ENCODE data around the gene ALAS1. TPM values are rescaled to one million over a fixed set of nuclear protein-coding genes. Genes with fewer than 3 reads are reported as not detected.

The ALAS1 gene
- total RNA-seq, 1 donor: 20.4 TPM

GRCh38 chr3:52253314-52254304 is 55.6 kb downstream of the ALAS1 start:
- H3K27me3 ChIP-seq (ENCODE audit: insufficient read depth, low read length): no peaks in the 10 kb centered on the region
- peaks cover 59% of the 10 kb centered on the region for H3K4me1 ChIP-seq (ENCODE audit: insufficient read depth, low read length)
- no peak overlapping the region for H3K4me3 ChIP-seq (ENCODE audit: low read length)
- no peaks in the 10 kb centered on the region for H3K9me3 ChIP-seq (ENCODE audit: low read depth, low read length)

GRCh38 chr3:52254608-52255007 is 56.6 kb downstream of the ALAS1 start:
- no peak overlapping the region for H3K4me3 ChIP-seq (ENCODE audit: low read length)
- no peaks in the 10 kb centered on the region for H3K9me3 ChIP-seq (ENCODE audit: low read depth, low read length)
- H3K27me3 ChIP-seq (ENCODE audit: insufficient read depth, low read length): no peaks in the 10 kb centered on the region
- H3K4me1 ChIP-seq (ENCODE audit: insufficient read depth, low read length): peaks cover 59% of the 10 kb centered on the region

- no peak overlapping the region for H3K4me3 ChIP-seq (ENCODE audit: low read length)
- H3K27me3 ChIP-seq (ENCODE audit: insufficient read depth, low read length): no peaks in the 10 kb centered on the region
- H3K4me1 ChIP-seq (ENCODE audit: insufficient read depth, low read length): peaks cover 63% of the 10 kb centered on the region
- H3K9me3 ChIP-seq (ENCODE audit: low read depth, low read length): no peaks in the 10 kb centered on the region
Observed at GRCh38 chr3:52256159-52256558, 58.2 kb downstream of the ALAS1 start.

- Histone ChIP-seq H3K4me3 (ENCODE audit: low read length) (no peak overlapping the region), H3K27me3 (ENCODE audit: insufficient read depth, low read length) (no peaks in the 10 kb centered on the region), H3K9me3 (ENCODE audit: low read depth, low read length) (no peaks in the 10 kb centered on the region), H3K4me1 (ENCODE audit: insufficient read depth, low read length) (peaks cover 61% of the 10 kb centered on the region)
Observed at GRCh38 chr3:52256622-52257021, 58.7 kb downstream of the ALAS1 start.

GRCh38 chr3:52257911-52258310 is 60.0 kb downstream of the ALAS1 start:
- H3K27me3 ChIP-seq (ENCODE audit: insufficient read depth, low read length): no peaks in the 10 kb centered on the region
- peaks cover 58% of the 10 kb centered on the region for H3K4me1 ChIP-seq (ENCODE audit: insufficient read depth, low read length)

GRCh38 chr3:52259035-52259434 is 61.1 kb downstream of the ALAS1 start:
- H3K4me3 ChIP-seq (ENCODE audit: low read length): no peak overlapping the region
- no peaks in the 10 kb centered on the region for H3K9me3 ChIP-seq (ENCODE audit: low read depth, low read length)
- no peaks in the 10 kb centered on the region for H3K27me3 ChIP-seq (ENCODE audit: insufficient read depth, low read length)
- peaks cover 58% of the 10 kb centered on the region for H3K4me1 ChIP-seq (ENCODE audit: insufficient read depth, low read length)

More at GRCh38 chr3:52257911-52258310, 60.0 kb downstream of the ALAS1 start:
- Histone ChIP-seq H3K4me3 (ENCODE audit: low read length) (no peak overlapping the region), H3K9me3 (ENCODE audit: low read depth, low read length) (no peaks in the 10 kb centered on the region)

- Histone ChIP-seq H3K27me3 (ENCODE audit: insufficient read depth, low read length) (no peaks in the 10 kb centered on the region), H3K9me3 (ENCODE audit: low read depth, low read length) (no peaks in the 10 kb centered on the region), H3K4me3 (ENCODE audit: low read length) (no peak overlapping the region), H3K4me1 (ENCODE audit: insufficient read depth, low read length) (peaks cover 54% of the 10 kb centered on the region)
Observed at GRCh38 chr3:52259448-52259847, 61.5 kb downstream of the ALAS1 start.

GRCh38 chr3:52262447-52262846 is 64.5 kb downstream of the ALAS1 start:
- Histone ChIP-seq H3K27me3 (ENCODE audit: insufficient read depth, low read length) (no peaks in the 10 kb centered on the region), H3K4me1 (ENCODE audit: insufficient read depth, low read length) (peaks cover 39% of the 10 kb centered on the region), H3K4me3 (ENCODE audit: low read length) (no peak overlapping the region), H3K9me3 (ENCODE audit: low read depth, low read length) (no peaks in the 10 kb centered on the region)

Other genes starting within 250 kb of the ALAS1 start
- gene GPR62, start 242.8 kb upstream of the ALAS1 start, total RNA-seq: 0.10 TPM
- 5.6 TPM for gene PCBP4, start 230.7 kb upstream of the ALAS1 start, total RNA-seq
- gene ABHD14B, start 224.1 kb upstream of the ALAS1 start, total RNA-seq: 41.8 TPM
- gene ABHD14A, start 223.1 kb upstream of the ALAS1 start, total RNA-seq: 6.6 TPM
- gene ACY1, start 214.6 kb upstream of the ALAS1 start, total RNA-seq: 3.3 TPM
- gene RPL29, start 202.3 kb upstream of the ALAS1 start, total RNA-seq: 1,675 TPM
- 7.0 TPM for gene DUSP7, start 141.6 kb upstream of the ALAS1 start, total RNA-seq
- gene POC1A, start 43.7 kb upstream of the ALAS1 start, total RNA-seq: 0.21 TPM
- gene TLR9, start 27.5 kb downstream of the ALAS1 start, total RNA-seq: 0.21 TPM
- 70.5 TPM for gene TWF2, start 41.0 kb downstream of the ALAS1 start, total RNA-seq
- 31.2 TPM for gene PPM1M, start 47.6 kb downstream of the ALAS1 start, total RNA-seq
- 85.5 TPM for gene WDR82, start 80.5 kb downstream of the ALAS1 start, total RNA-seq
- gene GLYCTK, start 89.7 kb downstream of the ALAS1 start, total RNA-seq: 13.3 TPM
- gene DNAH1, start 118.2 kb downstream of the ALAS1 start, total RNA-seq: 20.9 TPM
- 58.1 TPM for gene BAP1, start 211.8 kb downstream of the ALAS1 start, total RNA-seq
- 9.3 TPM for gene PHF7, start 212.5 kb downstream of the ALAS1 start, total RNA-seq
- 0.31 TPM for gene SEMA3G, start 246.9 kb downstream of the ALAS1 start, total RNA-seq

Data from mononuclear cell (primary cell).